Sigmoid colon (tissue), 4 donors: Measurements from ENCODE around the gene NLGN1.

Experiments
- CTCF ChIP-seq, 4 experiments: fragments of 450-650 bp in 3 of 4; fragments of 200-600 bp in 1 of 4; IDR thresholded peaks; one replicate each; pipeline ENCODE4 v1.5.1; 2016 to 2019; ENCODE audit warnings: antibody characterized with exemption in 4 of 4, mild to moderate bottlenecking in 3 of 4, moderate library complexity in 2 of 4
- EP300 ChIP-seq, 4 donors: sonication (generic); formaldehyde crosslinking; IDR thresholded peaks; one replicate each; pipeline ENCODE4 v1.6.1; 2017; ENCODE audit warnings: antibody characterized with exemption in 4 of 4

GRCh38 chr3:173838644-173839043, 441.1 kb downstream of the NLGN1 start:
- TF ChIP-seq EP300 (IDR thresholded peaks at IDR 0.05) (no peak), CTCF (IDR thresholded peaks at IDR 0.05) (no peak)
